NCI-H146 treated with DMSO at 0.1 percent for 48 hours (cell line): ENCODE measurements around the gene PIAS4.

Experiments
- DNase-seq: peaks from one replicate; lab custom pipeline; 2025; ENCODE audit not compliant: unreplicated experiment; lab: John Stamatoyannopoulos, UW

Gene PIAS4

GRCh38 chr19:4038661-4039423, 31.3 kb downstream of the PIAS4 start:
- DNase-seq = no peak

GRCh38 chr19:4042064-4042730, 34.7 kb downstream of the PIAS4 start:
- no peak for DNase-seq

- no peak for DNase-seq
Measured at GRCh38 chr19:4042731-4043082, 35.2 kb downstream of the PIAS4 start.

- DNase-seq = no peak
Measured at GRCh38 chr19:4043401-4043800, 35.9 kb downstream of the PIAS4 start.

GRCh38 chr19:4043966-4044715, 36.6 kb downstream of the PIAS4 start:
- DNase-seq = no peak

DNA sequence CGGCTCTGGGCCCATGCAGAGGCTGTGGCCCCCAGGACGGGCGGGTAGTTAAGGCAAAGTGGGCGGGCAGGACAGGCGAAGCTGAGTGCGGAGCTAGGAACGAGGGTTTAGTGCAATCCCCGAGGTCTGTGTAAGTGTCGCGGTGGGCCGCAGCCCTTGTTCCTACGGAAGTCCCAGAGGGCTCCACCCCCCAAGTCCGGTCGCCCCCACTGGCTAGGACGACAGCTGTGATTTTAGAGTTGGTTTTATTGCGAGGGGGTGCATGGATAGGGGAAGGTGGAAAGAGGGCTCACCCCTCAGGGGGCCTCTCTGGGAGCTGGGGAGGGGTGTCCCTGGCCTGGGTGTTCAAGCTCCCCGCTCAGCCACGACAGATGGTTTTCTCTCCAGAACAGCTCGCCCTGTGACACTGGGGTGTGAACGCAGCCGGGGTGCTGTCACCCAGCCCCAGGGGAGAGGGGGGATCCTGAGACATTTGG, 37.5 kb downstream of the PIAS4 start:
- no peak for DNase-seq

- no peak for DNase-seq
Measured at GRCh38 chr19:4045597-4046361, 38.2 kb downstream of the PIAS4 start.

GRCh38 chr19:4046362-4046691, 38.8 kb downstream of the PIAS4 start:
- DNase-seq = no peak

- no peak for DNase-seq
Measured at GRCh38 chr19:4046946-4047683, 39.6 kb downstream of the PIAS4 start.

DNA sequence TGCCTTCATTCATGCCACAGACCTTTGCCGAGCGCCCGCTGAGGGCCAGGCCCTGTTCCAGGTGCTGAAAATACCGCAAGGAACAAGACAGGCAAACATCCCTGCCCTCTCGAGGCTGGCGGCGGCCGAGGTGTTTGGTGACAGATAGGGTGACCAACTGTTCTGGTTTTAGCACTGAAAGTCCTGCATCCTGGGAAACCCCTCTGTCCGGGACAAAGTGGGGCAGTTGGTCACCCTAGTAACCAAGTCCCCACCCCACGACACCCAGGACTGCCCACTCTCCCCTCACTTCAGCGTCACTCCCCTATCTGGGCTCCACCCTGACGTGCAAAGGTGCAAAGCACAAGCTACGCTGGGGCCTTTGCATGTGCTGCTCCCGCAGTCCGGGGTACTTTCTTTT, 41.9 kb downstream of the PIAS4 start:
- DNase-seq = no peak

- no peak for DNase-seq
Measured at GRCh38 chr19:4051175-4052101, 43.9 kb downstream of the PIAS4 start.

GRCh38 chr19:4052114-4052992, 44.8 kb downstream of the PIAS4 start:
- DNase-seq = no peak

DNA sequence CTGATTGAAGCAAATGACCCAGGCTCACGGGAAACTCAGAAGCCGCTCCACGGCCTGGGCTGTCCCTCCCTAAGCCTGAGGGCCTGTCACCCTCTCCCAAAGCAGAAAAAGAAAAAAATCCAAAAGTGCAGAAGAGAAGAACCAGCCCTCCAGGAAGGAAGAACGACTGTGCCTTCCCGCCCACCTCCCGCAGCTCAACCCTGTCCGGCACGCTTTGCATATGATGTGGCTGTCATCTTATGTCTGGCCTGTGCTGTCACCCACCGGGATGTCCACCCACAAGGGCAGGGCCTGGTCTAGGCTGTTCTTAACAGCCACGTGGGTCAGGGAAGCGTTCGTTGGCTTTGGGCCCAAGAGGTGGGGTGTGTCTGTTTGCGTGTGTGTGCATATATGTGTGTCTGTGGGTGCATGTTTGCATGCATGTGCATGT, 45.5 kb downstream of the PIAS4 start:
- no peak for DNase-seq

DNA sequence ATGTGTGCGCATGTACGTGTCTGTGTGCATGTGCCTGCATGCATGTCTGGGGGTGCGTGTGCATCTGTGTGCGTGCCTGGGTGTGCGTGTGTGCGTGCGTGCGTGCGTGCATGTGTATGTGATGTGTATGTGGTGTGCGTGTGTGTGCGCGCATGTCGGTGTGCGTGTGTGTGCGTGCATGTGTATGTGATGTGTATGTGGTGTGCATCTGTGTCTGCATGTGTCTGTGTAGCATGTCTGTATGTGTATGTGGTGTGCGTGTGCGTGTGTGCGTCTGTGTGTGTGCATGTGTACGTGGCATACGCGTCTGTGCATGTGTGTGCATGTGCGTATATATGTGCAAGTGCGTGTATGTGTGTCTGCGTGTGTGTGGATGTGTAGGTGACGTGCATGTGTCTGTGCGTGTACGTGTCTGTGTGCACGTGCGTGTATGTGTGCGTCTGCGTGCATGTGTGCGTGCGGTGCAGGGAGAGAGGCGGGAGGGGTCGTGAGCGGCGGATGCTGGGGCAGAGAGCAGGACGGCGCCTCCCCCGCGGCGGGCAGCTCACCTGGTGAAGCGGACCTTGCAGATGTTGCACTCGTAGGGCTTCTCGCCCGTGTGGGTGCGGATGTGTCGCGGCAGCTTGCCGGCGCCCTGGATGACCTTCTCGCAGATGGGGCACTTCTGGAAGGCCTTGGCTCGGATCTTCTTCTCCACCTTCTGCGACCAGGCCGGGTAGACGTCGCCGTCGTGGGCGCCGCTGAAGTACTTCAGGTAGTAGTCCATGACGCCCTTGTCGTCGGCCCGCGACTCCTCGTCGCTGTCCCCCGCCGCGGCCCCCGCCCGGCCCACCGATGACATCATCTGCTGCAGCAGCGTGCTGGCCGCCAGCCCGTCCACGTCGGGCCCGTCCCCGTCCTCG, 46.1 kb downstream of the PIAS4 start:
- DNase-seq = no peak

GRCh38 chr19:4054441-4055208, 47.1 kb downstream of the PIAS4 start:
- DNase-seq = no peak

DNA sequence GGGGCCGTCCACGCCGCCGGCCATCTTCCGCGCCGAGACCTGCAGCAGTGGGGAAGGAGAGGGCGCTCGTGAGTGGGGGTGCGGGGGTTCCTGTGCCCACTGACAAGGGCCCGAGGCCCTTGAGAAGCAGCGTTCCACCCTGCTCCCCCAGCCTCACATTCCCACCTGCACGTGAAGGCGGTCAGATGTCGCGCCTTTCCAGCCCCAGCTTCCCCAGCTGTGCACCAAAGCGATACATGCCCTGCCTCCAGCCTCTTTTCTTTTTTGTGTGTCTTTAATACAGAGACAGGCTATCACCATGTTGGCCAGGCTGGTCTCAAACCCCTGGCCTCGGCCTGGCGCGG, 47.6 kb downstream of the PIAS4 start:
- no peak for DNase-seq
